Measurements from ENCODE around the gene RCVRN. TPM values are rescaled to one million over a fixed set of nuclear protein-coding genes. Genes with fewer than 3 reads are reported as not detected.

Gene RCVRN
- total RNA-seq, 1 donor from 2014 or later, result not detected

DNA sequence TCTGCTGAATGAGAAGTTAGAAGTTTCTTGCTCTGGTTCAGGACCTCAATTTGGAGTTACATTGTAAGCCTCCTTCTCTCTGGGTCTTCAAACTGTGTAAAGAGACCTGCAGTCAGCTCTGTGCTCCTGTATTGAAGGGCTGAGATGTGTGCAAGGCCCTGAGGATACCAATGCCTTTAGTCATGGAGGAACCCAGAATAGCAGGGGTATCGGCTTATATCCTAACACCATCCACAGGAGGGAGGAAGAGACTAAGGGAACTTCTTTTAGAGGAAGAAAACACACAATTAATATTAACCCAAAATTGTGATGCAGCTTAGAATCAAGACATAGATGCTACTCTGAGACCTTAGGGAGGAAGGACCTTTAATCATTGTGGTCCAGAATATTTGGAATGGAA lies 42.9 kb downstream of the RCVRN start:
- TF ChIP-seq, protein P1, sequence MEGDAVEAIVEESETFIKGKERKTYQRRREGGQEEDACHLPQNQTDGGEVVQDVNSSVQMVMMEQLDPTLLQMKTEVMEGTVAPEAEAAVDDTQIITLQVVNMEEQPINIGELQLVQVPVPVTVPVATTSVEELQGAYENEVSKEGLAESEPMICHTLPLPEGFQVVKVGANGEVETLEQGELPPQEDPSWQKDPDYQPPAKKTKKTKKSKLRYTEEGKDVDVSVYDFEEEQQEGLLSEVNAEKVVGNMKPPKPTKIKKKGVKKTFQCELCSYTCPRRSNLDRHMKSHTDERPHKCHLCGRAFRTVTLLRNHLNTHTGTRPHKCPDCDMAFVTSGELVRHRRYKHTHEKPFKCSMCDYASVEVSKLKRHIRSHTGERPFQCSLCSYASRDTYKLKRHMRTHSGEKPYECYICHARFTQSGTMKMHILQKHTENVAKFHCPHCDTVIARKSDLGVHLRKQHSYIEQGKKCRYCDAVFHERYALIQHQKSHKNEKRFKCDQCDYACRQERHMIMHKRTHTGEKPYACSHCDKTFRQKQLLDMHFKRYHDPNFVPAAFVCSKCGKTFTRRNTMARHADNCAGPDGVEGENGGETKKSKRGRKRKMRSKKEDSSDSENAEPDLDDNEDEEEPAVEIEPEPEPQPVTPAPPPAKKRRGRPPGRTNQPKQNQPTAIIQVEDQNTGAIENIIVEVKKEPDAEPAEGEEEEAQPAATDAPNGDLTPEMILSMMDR (IDR thresholded peaks at IDR 0.05; ENCODE audit: unreplicated experiment), result no peak
- Mint-ChIP-seq H3K27ac (no peak overlapping the region), H3K27me3 (peaks cover 4% of the 10 kb centered on the region), H3K4me3 (ENCODE audit: low read depth) (no peak overlapping the region), H3K36me3 (ENCODE audit: insufficient read depth) (no peaks in the 10 kb centered on the region), H3K9me3 (ENCODE audit: low read depth) (peaks cover 15% of the 10 kb centered on the region), H3K4me1 (ENCODE audit: low read depth) (no peaks in the 10 kb centered on the region)
- no peak for DNase-seq (ENCODE audit: low spot score, unreplicated experiment)

DNA sequence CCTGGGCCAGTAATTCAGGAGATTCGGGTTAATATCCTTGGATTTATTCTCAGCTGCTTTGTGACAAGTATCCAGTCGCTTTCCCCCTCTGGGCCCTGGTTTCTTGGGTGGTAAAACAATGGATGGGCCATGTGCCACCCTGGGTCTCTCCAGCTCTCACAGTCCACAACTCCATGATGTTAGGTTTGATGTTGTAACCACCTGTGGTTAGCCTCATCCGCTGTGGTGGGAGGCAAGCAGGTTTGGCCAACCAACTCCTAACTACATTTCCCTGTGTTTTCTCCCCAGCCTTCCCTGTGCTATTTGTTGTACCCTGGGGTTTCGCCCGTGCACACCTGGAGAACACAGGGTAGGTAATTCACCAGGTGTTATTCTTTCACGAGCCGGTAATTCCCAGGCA lies 44.2 kb downstream of the RCVRN start:
- Mint-ChIP-seq H3K9me3 (ENCODE audit: low read depth) (peaks cover 15% of the 10 kb centered on the region), H3K27me3 (peaks cover 4% of the 10 kb centered on the region), H3K4me1 (ENCODE audit: low read depth) (no peaks in the 10 kb centered on the region), H3K36me3 (ENCODE audit: insufficient read depth) (no peaks in the 10 kb centered on the region), H3K27ac (no peak overlapping the region), H3K4me3 (ENCODE audit: low read depth) (no peak overlapping the region)
- DNase-seq (ENCODE audit: low spot score, unreplicated experiment), result no peak
- TF ChIP-seq, protein P1 (IDR thresholded peaks at IDR 0.05; ENCODE audit: unreplicated experiment), result no peak

DNA sequence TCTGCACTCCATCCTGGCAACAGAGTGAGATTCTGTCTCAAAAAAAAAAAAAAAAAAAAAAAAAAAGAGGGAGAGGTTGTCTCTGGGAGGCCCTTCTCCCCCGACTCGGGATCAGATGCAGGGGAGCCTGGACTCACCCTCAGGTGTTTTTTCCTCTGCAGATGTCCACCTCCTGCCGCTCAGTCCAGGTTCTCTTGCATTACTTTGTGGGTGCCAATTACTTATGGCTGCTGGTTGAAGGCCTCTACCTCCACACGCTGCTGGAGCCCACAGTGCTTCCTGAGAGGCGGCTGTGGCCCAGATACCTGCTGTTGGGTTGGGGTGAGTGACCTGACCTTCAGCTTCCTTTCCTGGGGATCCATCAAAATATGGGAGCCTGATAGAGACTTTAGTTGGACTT lies 45.3 kb downstream of the RCVRN start:
- DNase-seq (ENCODE audit: low spot score, unreplicated experiment), result no peak
- H3K36me3 Mint-ChIP-seq (ENCODE audit: insufficient read depth), result no peaks in the 10 kb centered on the region

DNA sequence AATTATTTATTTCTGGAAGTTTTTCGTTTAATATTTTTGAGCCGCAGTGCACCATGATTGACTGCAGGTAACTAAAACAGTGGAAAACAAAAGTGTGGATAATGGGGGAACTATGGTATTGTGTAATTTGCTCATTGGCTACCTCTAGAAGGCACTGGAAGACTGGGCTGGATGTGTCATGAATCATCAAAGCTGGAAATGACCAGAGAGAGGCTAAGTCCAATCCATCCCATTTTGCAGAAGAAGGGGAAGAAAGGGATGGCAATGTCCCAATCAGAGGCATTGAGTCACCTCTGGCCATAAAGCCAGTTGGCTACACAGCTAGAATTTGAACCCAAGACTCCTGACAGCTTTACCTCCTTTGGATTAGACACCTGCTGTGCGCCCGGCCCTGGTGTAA lies 50.0 kb downstream of the RCVRN start:
- no peak overlapping the region for H3K27ac Mint-ChIP-seq
- TF ChIP-seq, protein P1 (IDR thresholded peaks at IDR 0.05; ENCODE audit: unreplicated experiment), result no peak
- no peaks in the 10 kb centered on the region for H3K27me3 Mint-ChIP-seq
- no peaks in the 10 kb centered on the region for H3K36me3 Mint-ChIP-seq (ENCODE audit: insufficient read depth)
- DNase-seq (ENCODE audit: low spot score, unreplicated experiment), result no peak
- H3K4me3 Mint-ChIP-seq (ENCODE audit: low read depth), result no peak overlapping the region
- H3K9me3 Mint-ChIP-seq (ENCODE audit: low read depth), result peaks cover 11% of the 10 kb centered on the region
- no peaks in the 10 kb centered on the region for H3K4me1 Mint-ChIP-seq (ENCODE audit: low read depth)

More for the DNA sequence above, 45.3 kb downstream of the RCVRN start:
- no peaks in the 10 kb centered on the region for H3K4me1 Mint-ChIP-seq (ENCODE audit: low read depth)
- H3K4me3 Mint-ChIP-seq (ENCODE audit: low read depth), result no peak overlapping the region
- H3K27me3 Mint-ChIP-seq, result no peaks in the 10 kb centered on the region
- TF ChIP-seq, protein P1 (IDR thresholded peaks at IDR 0.05; ENCODE audit: unreplicated experiment), result no peak
- H3K27ac Mint-ChIP-seq, result no peak overlapping the region
- peaks cover 11% of the 10 kb centered on the region for H3K9me3 Mint-ChIP-seq (ENCODE audit: low read depth)

DNA sequence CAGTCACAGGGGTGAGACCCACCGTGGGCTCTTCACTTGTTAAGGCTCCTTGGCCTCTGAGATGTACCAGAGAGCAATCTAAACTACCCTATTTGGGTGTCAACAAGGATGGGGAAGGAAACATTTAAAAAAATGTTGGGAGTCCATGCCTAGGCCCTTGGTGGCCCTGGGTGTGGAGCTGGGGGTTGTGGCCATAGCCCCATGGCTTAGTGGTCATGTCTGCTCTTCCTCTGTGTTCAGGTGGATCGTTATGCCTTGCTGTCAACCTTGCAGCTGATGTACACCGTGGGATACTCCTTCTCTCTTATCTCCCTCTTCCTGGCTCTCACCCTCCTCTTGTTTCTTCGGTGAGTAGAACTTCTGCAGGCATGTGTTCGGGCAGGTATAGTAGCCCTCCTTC lies 50.8 kb downstream of the RCVRN start:
- DNase-seq (ENCODE audit: low spot score, unreplicated experiment), result no peak
- Mint-ChIP-seq H3K27ac (no peak overlapping the region), H3K27me3 (no peaks in the 10 kb centered on the region), H3K4me3 (ENCODE audit: low read depth) (no peak overlapping the region), H3K9me3 (ENCODE audit: low read depth) (peaks cover 11% of the 10 kb centered on the region), H3K4me1 (ENCODE audit: low read depth) (no peaks in the 10 kb centered on the region), H3K36me3 (ENCODE audit: insufficient read depth) (no peaks in the 10 kb centered on the region)
- TF ChIP-seq, protein P1 (IDR thresholded peaks at IDR 0.05; ENCODE audit: unreplicated experiment), result no peak
